NCI-H128 (cell line): Measurements from ENCODE around the gene OR6Y1.

ENCODE experiments used
- DNase-seq: peaks from one replicate; lab custom pipeline; 2025; ENCODE audit not compliant: unreplicated experiment; lab: John Stamatoyannopoulos, UW

Gene OR6Y1

GRCh38 chr1:158507511-158507910 lies 46.7 kb downstream of the OR6Y1 start:
- DNase-seq, result no peak

- DNase-seq, result no peak
These were observed 47.7 kb downstream of the OR6Y1 start for GRCh38 chr1:158506369-158506987.

- no peak for DNase-seq
These were observed 57.8 kb downstream of the OR6Y1 start for GRCh38 chr1:158496374-158496773.

GRCh38 chr1:158494796-158495195 lies 59.4 kb downstream of the OR6Y1 start:
- DNase-seq, result no peak
